GM18507 (cell line): ENCODE data around the gene NR1H2.
"Not testable (repeated sequence)": the region's sequence is repeated elsewhere in the genome, so short reads cannot be mapped to it uniquely, and the experiment has no call there.

Experiments
- DNase-seq: peaks from one replicate; pipeline ENCODE4 v3.0.0; 2011; ENCODE audit warnings: low read depth; ENCODE audit not compliant: insufficient read length; ENCODE audit errors: extremely low spot score
- FAIRE-seq: peaks from 2 replicates; lab custom pipeline; 2011; peaks lifted over from hg19 to GRCh38; lab: Jason Lieb, UNC

The NR1H2 gene

GRCh38 chr19:50376166-50377050 is at the start of gene NR1H2:
Gene NR1H2, plus strand, starts transcription at chr19:50376457. Its CDS starts 1,149 bp downstream, at chr19:50377606.
- peak; percentile 73 for DNase-seq
- peak; percentile 96 for FAIRE-seq

GRCh38 chr19:50327013-50327412 is 49.2 kb upstream of the NR1H2 start:
- no peak for DNase-seq
- no peak for FAIRE-seq

GRCh38 chr19:50327461-50328223 is 48.6 kb upstream of the NR1H2 start:
- FAIRE-seq (no peak), DNase-seq (no peak)

- DNase-seq (no peak), FAIRE-seq (no peak)
Observed at GRCh38 chr19:50328224-50328872, 47.9 kb upstream of the NR1H2 start.

- no peak for FAIRE-seq
- no peak for DNase-seq
Observed at GRCh38 chr19:50328873-50329145, 47.4 kb upstream of the NR1H2 start.

GRCh38 chr19:50329146-50329925 is 46.9 kb upstream of the NR1H2 start, which contains the start of gene KCNC3:
Gene KCNC3, minus strand, starts transcription at chr19:50329377. Its CDS starts 295 bp downstream, at chr19:50329082.
- FAIRE-seq (peak; percentile 99), DNase-seq (peak; percentile 95)

- FAIRE-seq, result not testable (repeated sequence)
Observed at GRCh38 chr19:50329926-50330294, 46.3 kb upstream of the NR1H2 start.

GRCh38 chr19:50330365-50331078 is 45.7 kb upstream of the NR1H2 start:
- DNase-seq, result peak; percentile 67
- peak; percentile 84 for FAIRE-seq

More at GRCh38 chr19:50329926-50330294, 46.3 kb upstream of the NR1H2 start:
- not testable (repeated sequence) for DNase-seq

- FAIRE-seq (peak; percentile 51), DNase-seq (no peak)
Observed at GRCh38 chr19:50331221-50331993, 44.9 kb upstream of the NR1H2 start.

GRCh38 chr19:50331994-50332243 is 44.3 kb upstream of the NR1H2 start:
- FAIRE-seq (no peak), DNase-seq (no peak)

GRCh38 chr19:50332244-50333038 is 43.8 kb upstream of the NR1H2 start:
- FAIRE-seq (no peak), DNase-seq (no peak)

- peak; percentile 67 for DNase-seq
- FAIRE-seq, result peak; percentile 92
Observed at GRCh38 chr19:50333235-50333736, 43.0 kb upstream of the NR1H2 start.

- no peak for FAIRE-seq
- DNase-seq, result no peak
Observed at GRCh38 chr19:50333737-50334617, 42.3 kb upstream of the NR1H2 start.

GRCh38 chr19:50334741-50335421 is 41.4 kb upstream of the NR1H2 start:
- DNase-seq (no peak), FAIRE-seq (no peak)

- DNase-seq, FAIRE-seq: not testable (repeated sequence)
Observed at GRCh38 chr19:50337031-50337430, 39.2 kb upstream of the NR1H2 start.

- no peak for FAIRE-seq
- DNase-seq, result no peak
Observed at GRCh38 chr19:50340331-50340730, 35.9 kb upstream of the NR1H2 start.
